ENCODE results near the gene ZNF518A. TPM values are rescaled to one million over a fixed set of nuclear protein-coding genes. Genes with fewer than 3 reads are reported as not detected.

ZNF518A gene
- polyA plus RNA-seq, 2 of the 4 experiments (the other 2 are of a cell fraction), result 7.3 to 28.9 TPM

GRCh38 chr10:96112531-96112930 lies 17.6 kb upstream of the ZNF518A start:
- H3K4me1 ChIP-seq, result no peaks in the 10 kb centered on the region
- TF ChIP-seq TFCP2L1 (CRISPR knock-in tag; IDR thresholded peaks at IDR 0.05) (no peak), ZNF302 (CRISPR knock-in tag; IDR thresholded peaks at IDR 0.05) (no peak), MYC (IDR thresholded peaks at IDR 0.05; ENCODE audit: borderline replicate concordance, low read length) (no peak), CBX2 (IDR thresholded peaks at IDR 0.05; ENCODE audit: borderline replicate concordance, low read depth) (no peak), CEBPB (IDR thresholded peaks at IDR 0.05) (no peak), POLR2A (IDR thresholded peaks at IDR 0.05; ENCODE audit: low read length) (no peak)
- DNase-seq (ENCODE audit: low read depth in 1 of 2, low spot score in 1 of 2) (no peak), ATAC-seq (no peak), FAIRE-seq (no peak)
- no peak overlapping the region for H3K27ac ChIP-seq
- ChIA-PET CTCF (interaction anchor here (0.7 to 1.7 kb wide), 2 partner anchors 117 to 419 kb away, joined by 3 to 4 read pairs; partner anchors contain the start of gene TCTN3), POLR2A (no interaction called here)
- H3K4me2 ChIP-seq, result no peak overlapping the region
- 62% methylated on average over 7 of the region's 7 CpGs for WGBS (ENCODE audit: missing lambda C conversion rate)
- H3K9me3 ChIP-seq, result no peaks in the 10 kb centered on the region
- H3K4me3 ChIP-seq, result no peak overlapping the region

DNA sequence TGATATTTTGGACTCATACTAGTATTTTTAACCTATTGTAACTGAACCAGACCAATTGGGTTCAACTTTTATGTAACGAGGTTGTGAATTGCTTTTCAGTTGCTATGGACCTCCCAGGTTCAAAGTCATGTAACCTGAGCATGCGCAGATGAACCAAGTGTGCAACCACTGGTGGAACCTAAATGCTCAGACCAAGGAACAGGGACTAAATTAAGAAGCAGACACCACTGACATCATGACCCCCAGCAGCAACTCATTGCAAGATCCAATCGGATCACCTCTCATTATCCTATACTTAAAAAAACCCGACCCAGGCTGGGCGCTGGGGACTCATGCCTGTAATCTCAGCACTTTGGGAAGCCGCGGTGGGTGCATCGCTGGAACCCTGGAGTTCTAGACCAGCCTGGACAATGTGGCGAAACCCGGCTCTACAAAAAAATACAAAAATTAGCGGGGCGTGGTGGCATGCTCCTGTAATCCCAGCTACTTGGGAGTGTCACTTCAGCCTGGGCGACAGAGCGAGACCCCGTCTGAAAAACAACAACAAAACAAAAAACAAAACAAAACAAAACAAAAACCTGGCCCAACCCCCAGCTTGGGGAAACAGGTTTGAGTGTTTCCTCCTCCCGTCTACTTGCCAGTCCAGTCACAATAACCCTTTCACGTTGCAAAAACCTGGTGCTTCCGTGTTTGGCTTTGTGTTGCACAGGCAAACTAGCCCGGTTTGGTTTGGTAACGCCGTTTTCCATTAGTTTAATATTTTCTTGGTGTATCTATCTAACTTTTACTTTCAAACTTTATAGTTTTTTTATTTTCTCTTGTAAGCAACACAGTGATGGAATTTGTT lies 11.3 kb upstream of the ZNF518A start:
- FAIRE-seq (no peak), ATAC-seq (peak; percentile 96), DNase-seq (ENCODE audit: low read depth in 1 of 2, low spot score in 1 of 2) (peak; percentile 72 to 94)
- Histone ChIP-seq H3K4me3 (peak overlapping the region; percentile 50), H3K4me2 (peak overlapping the region; percentile 64), H3K4me1 (peaks cover 3% of the 10 kb centered on the region; the same call in 1 of the 3 replicates), H3K27ac (peak overlapping the region; percentile 68 to 83), H3K9me3 (no peaks in the 10 kb centered on the region)
- 30% methylated on average over 21 of the region's 21 CpGs for WGBS (ENCODE audit: missing lambda C conversion rate)
- ChIA-PET POLR2A (interaction anchor here (0.5 to 2.8 kb wide), 3 partner anchors 11 to 29 kb away, joined by 4 to 15 read pairs (median 9); partner anchors contain the start of gene ZNF518A), CTCF (no interaction called here)
- peak; percentile 27; the same call in 1 of the 2 replicates for TF ChIP-seq MAX (IDR thresholded peaks at IDR 0.05)
- TF ChIP-seq HEYL (CRISPR knock-in tag; IDR thresholded peaks at IDR 0.05), result no peak
- TF ChIP-seq EHMT2 (IDR thresholded peaks at IDR 0.05; ENCODE audit: low read depth), result no peak
- TF ChIP-seq PHF8 (IDR thresholded peaks at IDR 0.05; ENCODE audit: borderline replicate concordance, low read depth), result no peak
- peak in 1 of 2 experiments; percentile 15; a peak in 1 of 5 replicates for TF ChIP-seq JUN (IDR thresholded peaks at IDR 0.05)
- TF ChIP-seq PBX3 (IDR thresholded peaks at IDR 0.05), result no peak
- TF ChIP-seq MYC (IDR thresholded peaks at IDR 0.05; ENCODE audit: borderline replicate concordance, low read length), result 0 out of 2 replicates have a peak, but pooled peaks have one; percentile 15
- TF ChIP-seq RCOR1 (IDR thresholded peaks at IDR 0.05; ENCODE audit: low read depth, low read length), result no peak
- no peak for TF ChIP-seq GATA3 (IDR thresholded peaks at IDR 0.05; ENCODE audit: borderline replicate concordance)

- FAIRE-seq, result no peak
- Histone ChIP-seq H3K4me1 (peaks cover 15% of the 10 kb centered on the region; the same call in 2 of the 3 replicates), H3K27ac (no peak overlapping the region), H3K4me3 (no peak overlapping the region), H3K4me2 (no peak overlapping the region), H3K9me3 (no peaks in the 10 kb centered on the region)
- ChIA-PET POLR2A (interaction anchor here (1.5 kb wide), 1 partner anchor 33 kb away, joined by 4 read pairs; no protein-coding TSS in a partner anchor), CTCF (no interaction called here)
- TF ChIP-seq, protein P1, sequence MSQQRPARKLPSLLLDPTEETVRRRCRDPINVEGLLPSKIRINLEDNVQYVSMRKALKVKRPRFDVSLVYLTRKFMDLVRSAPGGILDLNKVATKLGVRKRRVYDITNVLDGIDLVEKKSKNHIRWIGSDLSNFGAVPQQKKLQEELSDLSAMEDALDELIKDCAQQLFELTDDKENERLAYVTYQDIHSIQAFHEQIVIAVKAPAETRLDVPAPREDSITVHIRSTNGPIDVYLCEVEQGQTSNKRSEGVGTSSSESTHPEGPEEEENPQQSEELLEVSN (IDR thresholded peaks at IDR 0.05; ENCODE audit: borderline replicate concordance, low read depth), result no peak
- no peak for TF ChIP-seq PBX3 (IDR thresholded peaks at IDR 0.05)
- no peak for TF ChIP-seq FOXS1 (CRISPR knock-in tag; IDR thresholded peaks at IDR 0.05)
- TF ChIP-seq RAD21 (conservative IDR thresholded peaks at IDR 0.05 in 1 of 2, IDR thresholded peaks at IDR 0.05 in 1 of 2), result no peak
- TF ChIP-seq EHF (CRISPR knock-in tag; IDR thresholded peaks at IDR 0.05), result no peak
- TF ChIP-seq SREBF2 (IDR thresholded peaks at IDR 0.05), result no peak
- no peak for TF ChIP-seq MAX (IDR thresholded peaks at IDR 0.05)
- TF ChIP-seq JUN (IDR thresholded peaks at IDR 0.05), result no peak
- no peak for TF ChIP-seq TFCP2L1 (CRISPR knock-in tag; IDR thresholded peaks at IDR 0.05)
- no peak for TF ChIP-seq MAFK (IDR thresholded peaks at IDR 0.05; ENCODE audit: partially characterized antibody)
- TF ChIP-seq ZC3H11A (IDR thresholded peaks at IDR 0.05), result no peak
- TF ChIP-seq, protein P2, sequence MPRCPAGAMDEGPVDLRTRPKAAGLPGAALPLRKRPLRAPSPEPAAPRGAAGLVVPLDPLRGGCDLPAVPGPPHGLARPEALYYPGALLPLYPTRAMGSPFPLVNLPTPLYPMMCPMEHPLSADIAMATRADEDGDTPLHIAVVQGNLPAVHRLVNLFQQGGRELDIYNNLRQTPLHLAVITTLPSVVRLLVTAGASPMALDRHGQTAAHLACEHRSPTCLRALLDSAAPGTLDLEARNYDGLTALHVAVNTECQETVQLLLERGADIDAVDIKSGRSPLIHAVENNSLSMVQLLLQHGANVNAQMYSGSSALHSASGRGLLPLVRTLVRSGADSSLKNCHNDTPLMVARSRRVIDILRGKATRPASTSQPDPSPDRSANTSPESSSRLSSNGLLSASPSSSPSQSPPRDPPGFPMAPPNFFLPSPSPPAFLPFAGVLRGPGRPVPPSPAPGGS (IDR thresholded peaks at IDR 0.05), result no peak
- DNase-seq (ENCODE audit: low read depth in 1 of 2, low spot score in 1 of 2), result no peak
- no peak for ATAC-seq
Measured at GRCh38 chr10:96122824-96123223, 7.3 kb upstream of the ZNF518A start.

Data from A549 (cell line).